ENCODE data around the gene HOXA4.

The HOXA4 gene

DNA sequence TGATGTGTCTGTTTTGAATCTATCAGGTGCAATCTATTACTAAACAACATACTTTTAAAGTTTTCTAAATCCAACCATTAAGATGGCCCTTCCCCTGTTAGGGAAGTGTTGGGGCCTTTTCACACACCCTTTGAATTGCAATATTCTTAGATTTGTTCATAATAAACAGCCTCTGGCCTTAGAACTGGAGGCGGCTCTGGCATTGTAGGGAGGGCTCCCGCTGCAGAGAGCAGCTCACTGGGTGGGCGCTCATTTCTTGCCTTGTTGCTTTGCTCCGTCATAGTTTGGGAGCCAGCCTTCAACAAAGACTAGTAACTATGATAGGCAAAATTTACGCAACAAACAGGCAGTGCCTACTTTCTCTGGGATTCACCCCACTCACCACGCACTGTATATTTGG lies 47.8 kb upstream of the HOXA4 start:
- H3K14ac ChIP-seq (ENCODE audit: low read length in 2 of 2): no peak overlapping the region
- WGBS: 83% methylated on average over 6 of the region's 6 CpGs

GRCh38 chr7:27177795-27178320 lies 47.3 kb upstream of the HOXA4 start:
- Histone ChIP-seq H4K8ac (ENCODE audit: low read length) (no peak overlapping the region), H3K27ac (ENCODE audit: low read length, poor library complexity, severe bottlenecking) (peak overlapping the region; percentile 71), H3K14ac (ENCODE audit: low read length in 2 of 2) (no peak overlapping the region), H2BK15ac (ENCODE audit: low read depth, poor library complexity, severe bottlenecking) (no peak overlapping the region), H3K18ac (ENCODE audit: low read depth in 1 of 2, low read length in 2 of 2) (no peak overlapping the region), H2AK5ac (ENCODE audit: low read length, severe bottlenecking) (no peak overlapping the region), H3K9me3 (ENCODE audit: control insufficient read depth, low read length) (no peaks in the 10 kb centered on the region), H3K9ac (ENCODE audit: low read length) (peak overlapping the region; percentile 90), H3K4ac (ENCODE audit: low read depth in 1 of 2, low read length in 2 of 2) (no peak overlapping the region), H3K4me1 (ENCODE audit: control insufficient read depth, insufficient read depth, low read depth, low read length) (peaks cover 18% of the 10 kb centered on the region), H2AFZ (ENCODE audit: low read depth, low read length) (no peak overlapping the region), H2BK120ac (ENCODE audit: low read depth, low read length) (no peak overlapping the region), H3K79me1 (replicated peaks; ENCODE audit: low read length, poor library complexity, severe bottlenecking) (no peaks in the 10 kb centered on the region), H3K4me2 (ENCODE audit: low read length, poor library complexity, severe bottlenecking) (peak overlapping the region; percentile 60), H3K27me3 (ENCODE audit: control insufficient read depth in 1 of 2, insufficient read depth in 1 of 2, low read length in 2 of 2) (no peaks in the 10 kb centered on the region), H3K36me3 (ENCODE audit: control insufficient read depth in 1 of 2, insufficient read depth in 2 of 2, low read depth in 1 of 2, low read length in 2 of 2) (peaks cover 6 to 49% of the 10 kb centered on the region in 2 experiments), H4K91ac (ENCODE audit: low read length) (no peak overlapping the region), H3K23ac (ENCODE audit: low read length in 2 of 2) (no peak overlapping the region), H2BK5ac (ENCODE audit: low read depth, low read length, poor library complexity, severe bottlenecking) (peak overlapping the region; percentile 53), H3K4me3 (ENCODE audit: insufficient read depth in 1 of 2, low read depth in 1 of 2, low read length in 2 of 2) (peak overlapping the region; percentile 69 to 92), H2BK12ac (ENCODE audit: low read length in 2 of 2) (no peak overlapping the region)
- 59% methylated on average over 5 of the region's 5 CpGs for WGBS
- no peak for DNase-seq

More for the DNA sequence above, 47.8 kb upstream of the HOXA4 start:
- Histone ChIP-seq H4K8ac (ENCODE audit: low read length) (no peak overlapping the region), H2BK15ac (ENCODE audit: low read depth, poor library complexity, severe bottlenecking) (no peak overlapping the region), H3K18ac (ENCODE audit: low read depth in 1 of 2, low read length in 2 of 2) (no peak overlapping the region), H2BK5ac (ENCODE audit: low read depth, low read length, poor library complexity, severe bottlenecking) (no peak overlapping the region), H3K4me1 (ENCODE audit: control insufficient read depth, insufficient read depth, low read depth, low read length) (peaks cover 18% of the 10 kb centered on the region), H3K79me1 (replicated peaks; ENCODE audit: low read length, poor library complexity, severe bottlenecking) (no peaks in the 10 kb centered on the region), H2AK5ac (ENCODE audit: low read length, severe bottlenecking) (no peak overlapping the region), H2BK120ac (ENCODE audit: low read depth, low read length) (no peak overlapping the region), H3K27me3 (ENCODE audit: control insufficient read depth in 1 of 2, insufficient read depth in 1 of 2, low read length in 2 of 2) (no peaks in the 10 kb centered on the region), H3K4ac (ENCODE audit: low read depth in 1 of 2, low read length in 2 of 2) (no peak overlapping the region), H3K4me3 (ENCODE audit: insufficient read depth in 1 of 2, low read depth in 1 of 2, low read length in 2 of 2) (peak overlapping the region; percentile 64 to 92), H3K36me3 (ENCODE audit: control insufficient read depth in 1 of 2, insufficient read depth in 2 of 2, low read depth in 1 of 2, low read length in 2 of 2) (peaks cover 6 to 47% of the 10 kb centered on the region in 2 experiments), H2AFZ (ENCODE audit: low read depth, low read length) (no peak overlapping the region), H3K23ac (ENCODE audit: low read length in 2 of 2) (no peak overlapping the region), H3K9me3 (ENCODE audit: control insufficient read depth, low read length) (no peaks in the 10 kb centered on the region), H4K91ac (ENCODE audit: low read length) (no peak overlapping the region), H3K9ac (ENCODE audit: low read length) (peak overlapping the region; percentile 90), H3K4me2 (ENCODE audit: low read length, poor library complexity, severe bottlenecking) (peak overlapping the region; percentile 27), H2BK12ac (ENCODE audit: low read length in 2 of 2) (no peak overlapping the region), H3K27ac (ENCODE audit: low read length, poor library complexity, severe bottlenecking) (peak overlapping the region; percentile 98)
- DNase-seq: no peak

GRCh38 chr7:27176962-27177794 lies 46.6 kb upstream of the HOXA4 start:
- Histone ChIP-seq H3K4ac (ENCODE audit: low read depth in 1 of 2, low read length in 2 of 2) (no peak overlapping the region), H2BK12ac (ENCODE audit: low read length in 2 of 2) (no peak overlapping the region), H2AFZ (ENCODE audit: low read depth, low read length) (no peak overlapping the region), H2BK15ac (ENCODE audit: low read depth, poor library complexity, severe bottlenecking) (no peak overlapping the region), H2AK5ac (ENCODE audit: low read length, severe bottlenecking) (peak overlapping the region; percentile 36), H2BK120ac (ENCODE audit: low read depth, low read length) (no peak overlapping the region), H3K23ac (ENCODE audit: low read length in 2 of 2) (no peak overlapping the region), H3K4me1 (ENCODE audit: control insufficient read depth, insufficient read depth, low read depth, low read length) (peaks cover 16% of the 10 kb centered on the region), H3K9ac (ENCODE audit: low read length) (peak overlapping the region; percentile 90), H3K36me3 (ENCODE audit: control insufficient read depth in 1 of 2, insufficient read depth in 2 of 2, low read depth in 1 of 2, low read length in 2 of 2) (peaks cover 6 to 51% of the 10 kb centered on the region in 2 experiments), H4K8ac (ENCODE audit: low read length) (no peak overlapping the region), H3K79me1 (replicated peaks; ENCODE audit: low read length, poor library complexity, severe bottlenecking) (no peaks in the 10 kb centered on the region), H3K18ac (ENCODE audit: low read depth in 1 of 2, low read length in 2 of 2) (no peak overlapping the region), H2BK5ac (ENCODE audit: low read depth, low read length, poor library complexity, severe bottlenecking) (peak overlapping the region; percentile 86), H4K91ac (ENCODE audit: low read length) (no peak overlapping the region), H3K14ac (ENCODE audit: low read length in 2 of 2) (no peak overlapping the region), H3K27ac (ENCODE audit: low read length, poor library complexity, severe bottlenecking) (peak overlapping the region; percentile 71), H3K27me3 (ENCODE audit: control insufficient read depth in 1 of 2, insufficient read depth in 1 of 2, low read length in 2 of 2) (peaks cover 0 to 1% of the 10 kb centered on the region in 2 experiments), H3K4me2 (ENCODE audit: low read length, poor library complexity, severe bottlenecking) (peak overlapping the region; percentile 60), H3K4me3 (ENCODE audit: insufficient read depth in 1 of 2, low read depth in 1 of 2, low read length in 2 of 2) (peak overlapping the region; percentile 69 to 92), H3K9me3 (ENCODE audit: control insufficient read depth, low read length) (no peaks in the 10 kb centered on the region)
- no peak for DNase-seq
- WGBS: 65% methylated on average over 22 of the region's 22 CpGs

- H3K4me2 ChIP-seq (ENCODE audit: low read length, poor library complexity, severe bottlenecking): peak overlapping the region; percentile 60
- H4K91ac ChIP-seq (ENCODE audit: low read length): no peak overlapping the region
- no peak overlapping the region for H2BK120ac ChIP-seq (ENCODE audit: low read depth, low read length)
- peaks cover 3 to 52% of the 10 kb centered on the region in 2 experiments for H3K36me3 ChIP-seq (ENCODE audit: control insufficient read depth in 1 of 2, insufficient read depth in 2 of 2, low read depth in 1 of 2, low read length in 2 of 2)
- no peak overlapping the region for H3K14ac ChIP-seq (ENCODE audit: low read length in 2 of 2)
- H4K8ac ChIP-seq (ENCODE audit: low read length): no peak overlapping the region
- H3K27me3 ChIP-seq (ENCODE audit: control insufficient read depth in 1 of 2, insufficient read depth in 1 of 2, low read length in 2 of 2): peaks cover 0 to 6% of the 10 kb centered on the region in 2 experiments
- no peak overlapping the region for H2BK5ac ChIP-seq (ENCODE audit: low read depth, low read length, poor library complexity, severe bottlenecking)
- no peaks in the 10 kb centered on the region for H3K79me1 ChIP-seq (replicated peaks; ENCODE audit: low read length, poor library complexity, severe bottlenecking)
- H3K18ac ChIP-seq (ENCODE audit: low read depth in 1 of 2, low read length in 2 of 2): no peak overlapping the region
- H2AK5ac ChIP-seq (ENCODE audit: low read length, severe bottlenecking): no peak overlapping the region
- no peak overlapping the region for H2AFZ ChIP-seq (ENCODE audit: low read depth, low read length)
- no peak overlapping the region for H2BK15ac ChIP-seq (ENCODE audit: low read depth, poor library complexity, severe bottlenecking)
- WGBS: 67% methylated on average over 2 of the region's 3 CpGs
- H3K27ac ChIP-seq (ENCODE audit: low read length, poor library complexity, severe bottlenecking): peak overlapping the region; percentile 71
- H3K4ac ChIP-seq (ENCODE audit: low read depth in 1 of 2, low read length in 2 of 2): no peak overlapping the region
- DNase-seq: no peak
- no peak overlapping the region for H2BK12ac ChIP-seq (ENCODE audit: low read length in 2 of 2)
- peak overlapping the region; percentile 61 to 92 for H3K4me3 ChIP-seq (ENCODE audit: insufficient read depth in 1 of 2, low read depth in 1 of 2, low read length in 2 of 2)
- no peaks in the 10 kb centered on the region for H3K9me3 ChIP-seq (ENCODE audit: control insufficient read depth, low read length)
- no peak overlapping the region for H3K23ac ChIP-seq (ENCODE audit: low read length in 2 of 2)
- H3K9ac ChIP-seq (ENCODE audit: low read length): peak overlapping the region; percentile 90
- peaks cover 10% of the 10 kb centered on the region for H3K4me1 ChIP-seq (ENCODE audit: control insufficient read depth, insufficient read depth, low read depth, low read length)
Measured at GRCh38 chr7:27176524-27176845, 45.9 kb upstream of the HOXA4 start.
